ENCODE measurements around the gene ACTL8.

The ACTL8 gene

DNA sequence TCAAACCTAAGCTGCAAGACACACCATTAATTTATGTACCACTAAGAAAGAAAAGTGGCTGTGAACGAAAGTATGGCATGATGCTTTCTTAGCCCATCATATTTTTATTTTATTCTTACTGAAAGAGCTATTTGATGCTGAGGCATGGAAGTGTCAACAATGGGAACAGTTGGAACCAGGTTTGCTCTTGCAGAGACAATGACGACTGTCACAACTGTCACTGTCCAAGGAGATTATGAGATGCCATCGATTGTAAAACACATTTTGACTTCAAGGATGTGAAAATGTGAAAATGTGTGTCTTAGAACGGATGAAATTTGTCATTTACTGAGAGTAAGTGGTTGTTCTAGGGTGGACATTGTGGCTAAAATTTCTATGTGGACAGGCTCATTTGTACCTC lies 2.8 kb upstream of the ACTL8 start:
- no peak for DNase-seq (ENCODE audit: low spot score)
- TF ChIP-seq, protein P1, sequence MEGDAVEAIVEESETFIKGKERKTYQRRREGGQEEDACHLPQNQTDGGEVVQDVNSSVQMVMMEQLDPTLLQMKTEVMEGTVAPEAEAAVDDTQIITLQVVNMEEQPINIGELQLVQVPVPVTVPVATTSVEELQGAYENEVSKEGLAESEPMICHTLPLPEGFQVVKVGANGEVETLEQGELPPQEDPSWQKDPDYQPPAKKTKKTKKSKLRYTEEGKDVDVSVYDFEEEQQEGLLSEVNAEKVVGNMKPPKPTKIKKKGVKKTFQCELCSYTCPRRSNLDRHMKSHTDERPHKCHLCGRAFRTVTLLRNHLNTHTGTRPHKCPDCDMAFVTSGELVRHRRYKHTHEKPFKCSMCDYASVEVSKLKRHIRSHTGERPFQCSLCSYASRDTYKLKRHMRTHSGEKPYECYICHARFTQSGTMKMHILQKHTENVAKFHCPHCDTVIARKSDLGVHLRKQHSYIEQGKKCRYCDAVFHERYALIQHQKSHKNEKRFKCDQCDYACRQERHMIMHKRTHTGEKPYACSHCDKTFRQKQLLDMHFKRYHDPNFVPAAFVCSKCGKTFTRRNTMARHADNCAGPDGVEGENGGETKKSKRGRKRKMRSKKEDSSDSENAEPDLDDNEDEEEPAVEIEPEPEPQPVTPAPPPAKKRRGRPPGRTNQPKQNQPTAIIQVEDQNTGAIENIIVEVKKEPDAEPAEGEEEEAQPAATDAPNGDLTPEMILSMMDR (IDR thresholded peaks at IDR 0.05; ENCODE audit: extremely low read depth, missing control alignments), result no peak

DNA sequence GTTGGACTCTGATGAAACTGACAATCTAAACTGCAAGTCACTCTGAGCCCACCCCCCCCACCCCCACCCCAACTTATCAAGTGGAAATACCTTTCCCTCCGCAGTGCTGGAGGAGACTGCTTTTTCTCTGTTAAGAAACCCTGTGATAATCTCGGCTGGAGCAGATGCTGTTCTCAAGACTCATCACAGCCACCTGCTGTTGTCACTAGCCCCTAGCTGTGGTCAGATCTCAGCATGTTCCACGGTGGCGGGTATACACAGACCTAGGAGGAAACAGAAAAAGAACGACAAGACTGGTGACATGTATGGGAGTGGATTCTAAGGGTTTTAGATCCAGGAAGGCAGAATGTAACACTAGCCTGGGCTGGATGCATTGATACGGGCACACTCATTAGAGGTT lies 2.3 kb downstream of the ACTL8 start:
- no peak for DNase-seq (ENCODE audit: low spot score)

DNA sequence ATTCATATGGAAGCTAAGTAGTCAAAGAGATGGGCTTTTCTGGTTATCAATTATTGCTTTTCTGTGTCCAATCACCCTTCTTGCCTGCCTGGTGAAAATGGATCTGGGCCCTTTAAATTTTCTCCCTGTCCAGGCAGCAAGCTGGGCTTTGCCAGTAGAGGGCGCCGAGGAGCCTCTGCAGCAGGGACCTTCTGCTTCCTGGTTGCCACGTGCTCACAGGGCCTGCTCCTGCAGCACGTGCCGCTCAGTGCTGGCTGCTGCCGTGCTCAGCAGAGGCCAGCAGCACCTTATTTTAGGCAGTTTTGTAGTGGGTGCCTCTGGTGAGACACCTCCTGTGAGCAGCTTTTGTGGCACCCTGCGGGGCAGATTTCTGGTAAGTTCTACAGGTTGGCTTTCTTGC lies 4.0 kb downstream of the ACTL8 start:
- TF ChIP-seq, protein P1 (IDR thresholded peaks at IDR 0.05; ENCODE audit: extremely low read depth, missing control alignments), result peak; percentile 6
- no peak for DNase-seq (ENCODE audit: low spot score)

More for the DNA sequence above, 2.3 kb downstream of the ACTL8 start:
- TF ChIP-seq, protein P1 (IDR thresholded peaks at IDR 0.05; ENCODE audit: extremely low read depth, missing control alignments), result no peak

DNA sequence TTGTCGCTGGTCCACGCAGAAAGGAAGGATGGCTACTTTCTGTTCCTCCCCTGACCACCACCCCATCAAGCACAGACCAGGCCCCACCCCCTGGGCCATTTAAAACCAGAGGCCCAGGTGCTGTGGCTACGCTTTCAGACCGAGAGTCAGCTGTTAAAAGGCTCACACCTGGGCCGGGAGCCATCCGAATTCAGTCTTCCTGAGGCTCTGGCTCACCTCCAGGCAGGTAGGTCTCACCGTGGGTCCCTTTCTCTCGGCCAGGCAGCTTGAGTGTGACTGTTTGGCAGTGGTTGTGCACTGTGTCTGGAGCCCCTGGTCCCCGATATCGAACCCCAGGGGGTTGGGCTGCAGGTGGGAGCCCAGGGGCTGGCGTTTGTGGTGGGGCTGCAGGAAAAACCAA lies 7.2 kb downstream of the ACTL8 start:
- TF ChIP-seq, protein P1 (IDR thresholded peaks at IDR 0.05; ENCODE audit: extremely low read depth, missing control alignments), result no peak
- no peak for DNase-seq (ENCODE audit: low spot score)

DNA sequence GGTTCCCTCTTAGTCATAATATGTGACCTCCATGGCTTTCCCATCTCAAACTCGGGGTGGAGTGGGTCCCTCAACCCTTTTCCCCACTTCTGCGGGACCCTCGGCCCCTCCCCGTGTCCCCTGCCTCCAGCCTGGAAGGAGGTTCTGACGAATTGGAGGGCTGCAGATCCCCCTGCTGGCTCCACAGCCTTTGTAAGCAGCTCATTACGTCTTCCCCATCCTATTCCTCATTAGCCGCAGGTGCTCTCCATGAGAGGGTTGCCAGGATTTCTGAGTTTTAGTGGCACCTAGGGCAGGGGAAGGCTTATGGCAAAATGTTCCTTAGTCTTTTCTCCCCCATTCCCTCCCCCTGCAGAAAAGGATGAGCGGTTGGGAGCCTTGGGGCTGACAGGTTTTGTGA lies 8.3 kb downstream of the ACTL8 start:
- TF ChIP-seq, protein P1 (IDR thresholded peaks at IDR 0.05; ENCODE audit: extremely low read depth, missing control alignments), result no peak
- DNase-seq (ENCODE audit: low spot score), result no peak

DNA sequence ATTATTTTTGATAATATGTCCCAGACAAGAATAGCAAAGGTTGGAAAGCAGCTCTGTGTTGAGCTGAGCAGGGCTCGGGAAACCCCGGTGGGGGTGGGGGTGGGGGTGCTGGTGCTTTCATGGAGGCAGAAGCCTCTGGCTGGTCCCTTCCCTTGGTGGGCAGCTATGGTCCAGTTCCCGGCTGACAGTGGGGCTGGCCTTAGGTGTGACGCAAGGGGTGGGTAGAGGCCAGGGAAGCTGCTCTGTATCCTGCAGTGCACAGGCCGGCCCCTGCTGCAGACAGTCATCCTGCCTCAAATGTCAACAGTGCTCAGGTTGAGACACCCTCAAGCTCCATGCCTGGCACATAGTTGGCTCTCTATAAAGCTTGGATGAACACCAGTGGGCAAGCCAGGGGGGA lies 8.9 kb downstream of the ACTL8 start:
- DNase-seq (ENCODE audit: low spot score), result no peak
- TF ChIP-seq, protein P1 (IDR thresholded peaks at IDR 0.05; ENCODE audit: extremely low read depth, missing control alignments), result no peak

DNA sequence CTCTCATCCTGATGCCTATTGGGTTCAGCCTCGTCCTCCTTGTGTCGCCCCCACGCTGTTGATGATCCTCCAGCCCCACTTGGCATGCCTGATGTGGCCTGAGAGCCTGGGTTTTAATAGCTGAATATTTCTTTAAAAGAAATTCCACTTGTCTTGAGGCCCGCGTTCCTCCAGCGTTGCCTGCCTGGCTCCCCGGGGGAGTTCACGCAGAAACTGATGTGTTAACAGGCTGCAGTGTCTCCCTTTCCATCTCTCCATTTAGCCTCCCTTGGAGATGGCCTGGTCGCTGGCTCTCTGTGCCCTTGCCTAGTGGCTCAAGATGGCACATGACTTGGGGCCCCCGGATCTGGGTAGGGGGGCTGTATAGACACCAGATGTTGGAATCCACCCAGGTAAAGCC lies 9.5 kb downstream of the ACTL8 start:
- no peak for DNase-seq (ENCODE audit: low spot score)

More for the DNA sequence above, 9.5 kb downstream of the ACTL8 start:
- TF ChIP-seq, protein P1 (IDR thresholded peaks at IDR 0.05; ENCODE audit: extremely low read depth, missing control alignments), result no peak

All from GM20000 (cell line).